HL-60/S4 (cell line): Measurements from ENCODE around the gene VGF.
"Not testable (repeated sequence)": the region's sequence is repeated elsewhere in the genome, so short reads cannot be mapped to it uniquely, and the experiment has no call there.

Experiments
- in situ Hi-C: fragments of 300-500 bp; cut with MboI; formaldehyde crosslinking; loops from 2 replicates; pipeline ENCODE4 v1.14.3; 2022; ENCODE audit warnings: low sequenced_read_pairs

Gene VGF

DNA sequence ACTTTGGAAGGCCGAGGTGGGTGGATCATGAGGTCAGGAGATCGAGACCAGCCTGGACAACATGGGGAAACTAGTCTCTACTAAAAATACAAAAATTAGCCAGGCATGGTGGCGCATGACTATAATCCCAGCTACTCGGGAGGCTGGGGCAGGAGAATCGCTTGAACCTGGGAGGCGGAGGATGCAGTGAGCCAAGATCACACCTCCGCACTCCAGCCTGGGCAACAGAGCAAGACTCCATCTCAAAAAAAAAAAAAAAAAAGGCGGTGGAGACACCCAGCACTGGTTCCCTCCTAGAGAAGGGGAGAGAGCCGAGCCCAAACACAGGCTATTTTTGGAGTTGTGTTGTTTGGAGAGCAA is 43.8 kb downstream of the VGF start:
- in situ Hi-C loops, result not testable (repeated sequence)

DNA sequence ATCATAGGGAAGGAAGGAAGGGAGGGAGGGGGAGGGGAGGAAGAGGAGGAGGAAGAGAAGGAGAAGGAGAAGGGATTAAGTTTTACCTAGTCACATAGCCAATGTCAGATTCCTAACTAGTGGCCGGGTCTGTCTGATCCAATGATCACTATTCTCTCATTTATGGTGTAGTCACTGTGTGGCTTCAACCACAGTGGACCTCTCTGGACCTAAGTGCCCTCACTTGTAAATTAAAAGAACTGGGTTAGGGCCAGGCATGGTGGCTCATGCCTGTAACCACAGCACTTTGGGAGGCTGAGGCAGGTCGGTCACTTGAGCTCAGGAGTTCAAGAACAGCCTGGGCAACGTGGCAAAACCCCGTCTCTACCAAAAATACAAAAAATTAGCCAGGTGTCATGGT is 45.1 kb downstream of the VGF start:
- in situ Hi-C loops, result no loop called here

DNA sequence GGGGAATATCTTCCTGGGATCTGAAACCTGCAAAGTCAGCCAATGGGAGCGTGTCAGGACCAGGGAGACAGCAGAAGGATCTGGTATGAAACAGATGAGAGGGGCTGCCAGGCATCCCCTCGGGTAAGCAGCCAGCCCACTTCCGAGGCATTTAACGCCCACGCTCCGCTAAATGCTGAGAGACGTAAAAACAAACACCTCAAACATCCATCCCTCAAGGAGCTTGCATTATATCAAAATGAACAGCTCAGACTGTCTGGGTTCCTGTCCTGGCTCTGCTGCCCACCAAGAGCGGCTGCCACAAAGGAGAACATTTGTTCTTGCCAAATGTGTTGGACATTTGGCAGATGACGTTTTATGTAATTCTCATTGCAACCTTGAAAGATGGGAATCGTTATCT is 45.5 kb downstream of the VGF start:
- in situ Hi-C loops, result no loop called here

DNA sequence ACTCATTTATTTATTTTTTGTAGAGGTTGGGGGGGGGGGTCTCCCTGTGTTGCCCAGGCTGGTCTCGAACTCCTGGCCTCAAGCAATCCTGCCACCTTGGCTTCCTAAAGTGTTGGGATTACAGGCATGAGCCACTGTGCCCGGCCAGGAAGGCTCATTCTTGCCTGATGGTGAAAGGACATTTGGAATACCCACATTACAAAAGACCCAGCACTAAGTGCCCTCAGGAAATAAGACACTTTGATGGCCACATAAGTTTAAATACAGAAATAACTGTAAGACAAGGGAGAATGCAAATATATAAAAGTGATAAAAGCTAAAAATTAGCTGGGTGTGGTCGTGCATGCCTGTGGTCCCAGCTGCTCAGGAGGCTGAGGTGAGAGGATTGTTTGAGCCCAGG is 46.5 kb downstream of the VGF start:
- in situ Hi-C loops, result no loop called here

DNA sequence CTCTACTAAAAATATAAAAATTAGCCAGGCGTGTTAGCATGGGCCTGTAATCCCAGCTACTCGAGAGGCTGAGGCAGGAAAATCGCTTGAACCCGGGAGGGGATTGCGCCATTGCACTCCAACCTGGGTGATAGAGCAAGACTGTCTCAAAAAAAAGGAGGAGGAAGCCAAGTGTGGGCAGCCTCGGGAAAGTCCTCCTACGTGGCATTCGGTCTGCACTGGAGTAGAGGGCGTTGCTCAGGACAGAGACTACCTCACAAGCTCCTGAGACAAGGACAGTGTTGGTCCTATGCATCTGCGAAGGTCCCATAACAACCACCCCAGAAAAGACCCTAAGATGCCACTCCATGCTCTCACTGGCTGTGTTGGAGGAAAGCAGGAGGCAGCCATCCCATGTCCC is 48.5 kb downstream of the VGF start:
- in situ Hi-C loops, result no loop called here

DNA sequence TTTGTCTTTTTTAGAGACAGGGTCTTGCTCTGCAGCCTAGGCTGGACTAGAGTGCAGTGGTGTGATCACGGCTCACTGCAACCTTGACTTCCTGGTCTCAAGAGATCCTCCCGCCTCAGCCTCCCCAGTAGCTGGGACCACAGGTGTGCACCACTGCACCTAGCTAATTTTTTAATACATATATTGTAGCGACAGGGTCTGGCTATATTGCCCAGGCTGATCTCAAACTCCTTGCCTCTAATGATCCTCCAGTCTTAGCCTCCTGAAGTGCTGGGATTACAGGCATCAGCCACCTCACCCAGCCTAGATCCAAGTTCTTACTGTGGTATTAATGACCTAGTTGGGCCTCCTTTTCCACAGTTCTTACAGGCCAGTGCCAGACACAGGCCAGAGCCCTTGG is 50.2 kb downstream of the VGF start:
- in situ Hi-C loops, result no loop called here

DNA sequence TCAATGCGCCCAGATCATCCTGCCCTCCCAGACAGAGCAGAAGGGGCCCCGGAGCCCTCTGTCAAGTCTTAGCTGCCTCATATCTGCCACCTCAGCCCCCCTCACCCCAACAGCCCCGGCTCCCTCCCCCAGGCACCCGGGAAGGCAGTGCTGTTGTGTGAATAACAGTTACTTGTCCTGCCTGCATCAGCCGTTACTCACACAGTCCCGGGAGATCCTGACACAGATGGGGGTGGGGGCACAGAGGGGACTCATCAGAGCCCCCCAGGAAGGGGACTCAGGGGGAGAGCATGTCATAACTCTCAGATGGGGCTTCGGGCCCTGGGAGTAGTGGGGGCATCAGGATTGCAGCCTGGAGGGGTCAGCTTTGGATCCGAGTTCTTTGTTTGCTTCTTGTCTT is 50.9 kb downstream of the VGF start:
- in situ Hi-C loops, result no loop called here

DNA sequence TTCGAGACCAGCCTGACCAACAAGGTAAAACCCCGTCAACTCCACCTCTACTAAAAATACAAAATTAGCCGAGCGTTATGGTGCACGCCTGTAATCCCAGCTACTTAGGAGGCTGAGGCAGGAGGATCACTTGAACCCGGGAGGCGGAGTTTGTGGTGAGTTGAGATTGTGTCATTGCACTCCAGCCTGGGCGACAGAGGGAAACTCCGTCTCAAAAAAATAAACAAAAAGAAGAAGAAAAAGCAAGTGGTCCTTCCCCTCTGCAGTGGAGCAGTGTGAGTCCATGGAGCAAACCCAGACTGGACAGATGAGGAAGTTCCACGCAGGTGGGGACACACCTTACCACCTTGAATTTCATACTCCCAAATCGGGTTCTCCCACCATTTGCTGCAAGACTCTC is 51.5 kb downstream of the VGF start:
- in situ Hi-C loops, result no loop called here

DNA sequence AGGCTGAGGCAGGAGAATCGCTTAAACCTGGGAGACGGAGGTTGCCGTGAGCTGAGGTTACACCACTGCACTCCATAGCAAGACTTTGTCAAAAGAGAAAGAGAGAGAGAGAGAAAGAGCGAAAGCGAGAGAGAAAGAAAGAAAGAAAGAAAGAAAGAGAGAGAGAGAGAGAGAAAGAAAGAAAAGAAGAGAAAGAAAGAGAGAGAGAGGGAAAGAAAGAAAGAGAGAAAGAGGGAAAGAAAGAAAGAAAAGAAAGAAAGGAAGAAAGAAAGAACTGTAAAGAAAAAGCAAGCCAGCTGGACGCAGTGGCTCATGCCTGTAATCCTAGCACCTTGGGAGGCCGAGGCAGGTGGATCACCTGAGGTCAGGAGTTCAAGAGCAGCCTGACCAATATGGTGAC is 52.2 kb downstream of the VGF start:
- in situ Hi-C loops, result not testable (repeated sequence)
